ENCODE results near the gene VN1R4.
"Not testable (repeated sequence)": the region's sequence is repeated elsewhere in the genome, so short reads cannot be mapped to it uniquely, and the experiment has no call there.

Gene VN1R4

GRCh38 chr19:53267623-53268022 lies at the start of gene VN1R4:
VN1R4 (minus strand) TSS chr19:53267723; CDS start chr19:53267665, 58 bp downstream.
- not testable (repeated sequence) for DNase-seq

GRCh38 chr19:53311897-53312296 lies 44.4 kb upstream of the VN1R4 start:
- no peak for DNase-seq

- DNase-seq = no peak
These were observed 43.5 kb upstream of the VN1R4 start for GRCh38 chr19:53311044-53311443.

GRCh38 chr19:53308339-53308811 lies 40.9 kb upstream of the VN1R4 start:
- no peak for DNase-seq

GRCh38 chr19:53301341-53301740 lies 33.8 kb upstream of the VN1R4 start:
- DNase-seq = not testable (repeated sequence)

- DNase-seq = no peak
These were observed 27.4 kb upstream of the VN1R4 start for GRCh38 chr19:53294786-53295441.

- DNase-seq = no peak
These were observed 23.4 kb upstream of the VN1R4 start for GRCh38 chr19:53290758-53291549.

GRCh38 chr19:53285087-53285486 lies 17.6 kb upstream of the VN1R4 start:
- no peak for DNase-seq

- DNase-seq = peak; percentile 2
These were observed 14.4 kb upstream of the VN1R4 start for GRCh38 chr19:53281947-53282346.

GRCh38 chr19:53275480-53275879 lies 8.0 kb upstream of the VN1R4 start:
- DNase-seq = no peak

- DNase-seq = no peak
These were observed 4.5 kb upstream of the VN1R4 start for GRCh38 chr19:53272044-53272443.

GRCh38 chr19:53269861-53270260 lies 2.3 kb upstream of the VN1R4 start:
- not testable (repeated sequence) for DNase-seq

GRCh38 chr19:53257715-53258342 lies 9.7 kb downstream of the VN1R4 start, which contains the start of gene VN1R2:
VN1R2 (plus strand) TSS chr19:53258292; CDS start chr19:53258376, 84 bp downstream.
- DNase-seq = not testable (repeated sequence)

- DNase-seq = peak; percentile 78
These were observed 12.8 kb downstream of the VN1R4 start, which contains the start of gene ZNF677 for GRCh38 chr19:53254411-53255341. ZNF677 (minus strand) TSS chr19:53254873; CDS start chr19:53251550, 3,323 bp downstream.

- no peak for DNase-seq
These were observed 21.0 kb downstream of the VN1R4 start for GRCh38 chr19:53246498-53246897.

GRCh38 chr19:53237114-53237777 lies 30.3 kb downstream of the VN1R4 start:
- no peak for DNase-seq

- DNase-seq = no peak
These were observed 42.9 kb downstream of the VN1R4 start for GRCh38 chr19:53224606-53225005.

GRCh38 chr19:53222716-53223115 lies 44.8 kb downstream of the VN1R4 start:
- not testable (repeated sequence) for DNase-seq
